ENCODE results near the gene S100A6. TPM values are rescaled to one million over a fixed set of nuclear protein-coding genes. Genes with fewer than 3 reads are reported as not detected.

S100A6 gene
- total RNA-seq, 4 donors from 2014 or later, result 219 to 881 (median 433) TPM

GRCh38 chr1:153566414-153567371, 30.9 kb upstream of the S100A6 start:
- Histone ChIP-seq H3K4me3 (no peak overlapping the region), H3K27ac (peak overlapping the region; percentile 93 to 97 (median 94)), H3K36me3 (no peaks in the 10 kb centered on the region), H3K4me1 (peaks cover 30 to 43% (median 35%) of the 10 kb centered on the region in 4 donors), H3K9me3 (no peaks in the 10 kb centered on the region), H3K27me3 (no peaks in the 10 kb centered on the region)
- peak; percentile 92 for TF ChIP-seq POLR2A (IDR thresholded peaks at IDR 0.05)
- no peak for TF ChIP-seq CTCF (IDR thresholded peaks at IDR 0.05)
- TF ChIP-seq POLR2AphosphoS5 (IDR thresholded peaks at IDR 0.05), result peak; percentile 92 to 94 (median 94)
- TF ChIP-seq EP300 (IDR thresholded peaks at IDR 0.05; ENCODE audit: low read depth), result peak; percentile 84
- peak; percentile 97 for DNase-seq
- in situ Hi-C loops (cut with MboI; ENCODE audit: low pct_ligation_motif_present in 1 of 4, low pct_unique_long_range_greater_than_20kb in 1 of 4, low sequenced_read_pairs in 3 of 4), result loop anchor here in 2 of 4 donors (5.0 kb wide), 1 partner anchor 54 kb away; no protein-coding TSS in a partner anchor
- intact Hi-C loops (cut with DNase I; ENCODE audit: low total_unique reads), result loop anchor here (5.0 kb wide), 1 partner anchor 54 kb away; no protein-coding TSS in a partner anchor
- WGBS, 2 donors (ENCODE audit: low coverage in 1 of 2), result 38 to 92% methylated on average over 5 to 16 of the region's 16 CpGs

- WGBS, 2 donors (ENCODE audit: low coverage in 1 of 2), result 54% methylated on average over 7 of the region's 8 CpGs; no CpG with 5 or more reads in 1 of the 2 donors
- Histone ChIP-seq H3K27me3 (no peaks in the 10 kb centered on the region), H3K4me3 (no peak within 1 kb of the TSS), H3K27ac (peak within 1 kb of the TSS; percentile 93 to 97 (median 94)), H3K9me3 (no peaks in the 10 kb centered on the region), H3K36me3 (no peaks in the 10 kb centered on the region), H3K4me1 (peaks cover 30 to 43% (median 35%) of the 10 kb centered on the region in 4 donors)
- in situ Hi-C loops (cut with MboI; ENCODE audit: low pct_ligation_motif_present in 1 of 4, low pct_unique_long_range_greater_than_20kb in 1 of 4, low sequenced_read_pairs in 3 of 4), result loop anchor here in 2 of 4 donors (5.0 kb wide), 1 partner anchor 53 kb away; no protein-coding TSS in a partner anchor
- intact Hi-C loops (cut with DNase I; ENCODE audit: low total_unique reads), result loop anchor here (5.0 kb wide), 1 partner anchor 53 kb away; no protein-coding TSS in a partner anchor
- DNase-seq, result peak; percentile 55
- no peak for TF ChIP-seq EP300 (IDR thresholded peaks at IDR 0.05; ENCODE audit: low read depth)
- peak in 2 of 3 donors; percentile 27 to 62 for TF ChIP-seq POLR2AphosphoS5 (IDR thresholded peaks at IDR 0.05)
- TF ChIP-seq CTCF (IDR thresholded peaks at IDR 0.05), result no peak
Measured at GRCh38 chr1:153565529-153566374, 30.0 kb upstream of the S100A6 start, which contains the start of gene S100A2. Gene S100A2, minus strand, starts transcription at chr1:153565844. Its CDS starts 1,967 bp downstream, at chr1:153563877.

- H3K27ac ChIP-seq, result no peak overlapping the region
Measured at GRCh38 chr1:153563991-153564390, 28.2 kb upstream of the S100A6 start.

More at GRCh38 chr1:153563991-153564390, 28.2 kb upstream of the S100A6 start:
- no peak for TF ChIP-seq POLR2AphosphoS5 (IDR thresholded peaks at IDR 0.05)
- no peak for TF ChIP-seq CTCF (IDR thresholded peaks at IDR 0.05)
- TF ChIP-seq POLR2A (IDR thresholded peaks at IDR 0.05), result no peak
- TF ChIP-seq EP300 (IDR thresholded peaks at IDR 0.05; ENCODE audit: low read depth), result no peak
- intact Hi-C loops (cut with DNase I; ENCODE audit: low total_unique reads), result no loop called here
- Histone ChIP-seq H3K4me1 (peaks cover 30 to 42% (median 35%) of the 10 kb centered on the region in 4 donors), H3K36me3 (no peaks in the 10 kb centered on the region), H3K27me3 (no peaks in the 10 kb centered on the region), H3K9me3 (no peaks in the 10 kb centered on the region), H3K4me3 (no peak overlapping the region)
- 90% methylated on average over 7 of the region's 7 CpGs; no CpG with 5 or more reads in 1 of the 2 donors for WGBS, 2 donors (ENCODE audit: low coverage in 1 of 2)
- DNase-seq, result no peak
- in situ Hi-C loops (cut with MboI; ENCODE audit: low pct_ligation_motif_present in 1 of 4, low pct_unique_long_range_greater_than_20kb in 1 of 4, low sequenced_read_pairs in 3 of 4), result no loop called here
